OCI-LY7 (cell line): ENCODE results near the gene AKAP12. TPM values are rescaled to one million over a fixed set of nuclear protein-coding genes. Genes with fewer than 3 reads are reported as not detected.
A peak's percentile ranks its signal among the peaks of the same experiment; 100 is the strongest.

ENCODE experiments used
- BruUV-seq: library from RNA; stranded (reverse); fragments of 400-500 nt; replicated peaks from 2 replicates; lab custom pipeline; 2021; lab: Mats Ljungman, UMichigan
- CTCF ChIA-PET: fragments of 300-600 bp; sonication (Branson Sonifier 250); formaldehyde crosslinking; loops from one replicate; lab custom pipeline; 2022; ENCODE audit warnings: antibody characterized with exemption; ENCODE audit not compliant: unreplicated experiment; lab: Charles Lee
- POLR2A ChIA-PET: fragments of 300-600 bp; sonication (Branson Sonifier 250); formaldehyde crosslinking; loops from one replicate; lab custom pipeline; 2022; ENCODE audit warnings: antibody characterized with exemption; lab: Charles Lee
- DNase-seq: peaks from one replicate; pipeline ENCODE4 v3.0.0-alpha.2; 2015; ENCODE audit warnings: low spot score
- H2AFZ ChIP-seq: fragments of 200-600 bp; sonication (generic), shearing (Covaris generic); 2 replicates; pipeline ENCODE4 v1.6.1; 2014; ENCODE audit warnings: mild to moderate bottlenecking, antibody characterized with exemption, low read length, moderate library complexity
- H3K27ac ChIP-seq: fragments of 200-600 bp; sonication (generic); 2 replicates; pipeline ENCODE4 v1.5.1; 2014; ENCODE audit warnings: mixed run types, low read depth, mild to moderate bottlenecking, moderate library complexity, low read length, inconsistent platforms; ENCODE audit not compliant: poor library complexity, severe bottlenecking
- H3K36me3 ChIP-seq: fragments of 200-600 bp; sonication (generic); 2 replicates; pipeline ENCODE4 v1.6.1; 2014; ENCODE audit warnings: mild to moderate bottlenecking, antibody characterized with exemption, low read length, moderate library complexity, mixed read lengths; ENCODE audit not compliant: insufficient read depth
- H3K4me1 ChIP-seq: fragments of 200-600 bp; sonication (generic); 2 replicates; pipeline ENCODE4 v1.5.1; 2014; ENCODE audit warnings: mild to moderate bottlenecking, low read length; ENCODE audit not compliant: insufficient read depth, poor library complexity, severe bottlenecking
- H3K4me2 ChIP-seq: fragments of 200-600 bp; sonication (generic); 2 replicates; pipeline ENCODE4 v1.6.1; 2014; ENCODE audit warnings: mild to moderate bottlenecking, low read length
- H3K4me3 ChIP-seq: fragments of 200-600 bp; sonication (generic); 2 replicates; pipeline ENCODE4 v1.5.1; 2014; ENCODE audit warnings: mild to moderate bottlenecking, low read depth, low read length; ENCODE audit not compliant: poor library complexity, severe bottlenecking
- H3K79me2 ChIP-seq: fragments of 200-600 bp; sonication (generic); 2 replicates; pipeline ENCODE4 v1.6.1; 2016; ENCODE audit warnings: low read depth, mild to moderate bottlenecking, low read length, moderate library complexity, mixed read lengths; ENCODE audit not compliant: insufficient read depth
- H3K9me2 ChIP-seq: fragments of 200-600 bp; sonication (generic); 2 replicates; pipeline ENCODE4 v1.6.1; 2016; ENCODE audit warnings: mild to moderate bottlenecking, low read length, mixed read lengths; ENCODE audit not compliant: insufficient read depth
- H3K9me3 ChIP-seq: fragments of 200-600 bp; sonication (generic); 2 replicates; pipeline ENCODE4 v1.6.1; 2014; ENCODE audit warnings: mild to moderate bottlenecking, mixed run types, low read length, mixed read lengths
- H4K20me1 ChIP-seq: fragments of 200-600 bp; sonication (generic); 2 replicates; pipeline ENCODE4 v1.6.1; 2014; ENCODE audit warnings: mild to moderate bottlenecking, antibody characterized with exemption, low read length, moderate library complexity, mixed read lengths; ENCODE audit not compliant: insufficient read depth
- CTCF ChIP-seq: fragments of 200-600 bp; sonication (generic); conservative IDR thresholded peaks from 2 replicates; pipeline ENCODE4 v1.5.1; 2014; ENCODE audit warnings: mild to moderate bottlenecking, antibody characterized with exemption, low read length, moderate library complexity, mixed read lengths
- EZH2phosphoT487 ChIP-seq: fragments of 200-600 bp; sonication (generic); IDR thresholded peaks from 2 replicates; pipeline ENCODE4 v1.6.1; 2018; ENCODE audit warnings: low read depth, borderline replicate concordance, mild to moderate bottlenecking, mixed run types, antibody characterized with exemption, low read length, moderate library complexity, mixed read lengths
- intact Hi-C: fragments of 100-400 bp; cut with micrococcal nuclease; formaldehyde crosslinking; loops from one replicate; pipeline ENCODE4 v1.10.0; 2022; ENCODE audit not compliant: unreplicated experiment
- total RNA-seq, 2 experiments: library from RNA; depleted of rRNA in 1 of 2; stranded (reverse); fragments of >200 nt in 1 of 2; shearing (Covaris generic) in 1 of 2; gene quantifications; 2 replicates each; pipeline ENCODE4 v1.2.3, GENCODE V29; 2014 to 2022

Gene AKAP12
- total RNA-seq, 2 experiments from 2014 or later = 0.23 TPM; not detected in 1

- no peak overlapping the region for H2AFZ ChIP-seq
- no peak overlapping the region for H3K27ac ChIP-seq
- DNase-seq = no peak
- H3K9me2 ChIP-seq = no peaks in the 10 kb centered on the region
- H3K79me2 ChIP-seq = no peaks in the 10 kb centered on the region
- ChIA-PET CTCF (no interaction called here), POLR2A (interaction anchor here (0.6 kb wide), 1 partner anchor 317 kb away, joined by 4 read pairs; no protein-coding TSS in a partner anchor)
- no peaks in the 10 kb centered on the region for H3K36me3 ChIP-seq
- H3K4me3 ChIP-seq = no peak overlapping the region
- no peak overlapping the region for H3K4me2 ChIP-seq
- BruUV-seq = no TSS peak
- no peaks in the 10 kb centered on the region for H3K9me3 ChIP-seq
- intact Hi-C loops = loop anchor here (5.0 kb wide), 1 partner anchor 429 kb away; no protein-coding TSS in a partner anchor
- no peak for TF ChIP-seq CTCF
- no peak for TF ChIP-seq EZH2phosphoT487
- H4K20me1 ChIP-seq = no peaks in the 10 kb centered on the region
- no peaks in the 10 kb centered on the region for H3K4me1 ChIP-seq
These were observed 81.7 kb downstream of the AKAP12 start for GRCh38 chr6:151321438-151321837.

GRCh38 chr6:151322570-151322969, 82.8 kb downstream of the AKAP12 start:
- ChIA-PET CTCF (no interaction called here), POLR2A (interaction anchor here (0.6 kb wide), 2 partner anchors 25 to 350 kb away, joined by 4 read pairs; no protein-coding TSS in a partner anchor)
- no peak for DNase-seq
- H2AFZ ChIP-seq = no peak overlapping the region
- no peaks in the 10 kb centered on the region for H3K9me2 ChIP-seq
- H3K4me1 ChIP-seq = no peaks in the 10 kb centered on the region
- no peaks in the 10 kb centered on the region for H3K79me2 ChIP-seq
- no TSS peak for BruUV-seq
- TF ChIP-seq CTCF (no peak), EZH2phosphoT487 (no peak)
- H3K4me3 ChIP-seq = no peak overlapping the region
- H3K27ac ChIP-seq = no peak overlapping the region
- no peaks in the 10 kb centered on the region for H3K36me3 ChIP-seq
- H4K20me1 ChIP-seq = no peaks in the 10 kb centered on the region
- intact Hi-C loops = loop anchor here (5.0 kb wide), 1 partner anchor 430 kb away; no protein-coding TSS in a partner anchor
- no peak overlapping the region for H3K4me2 ChIP-seq
- H3K9me3 ChIP-seq = no peaks in the 10 kb centered on the region

GRCh38 chr6:151323791-151324487, 84.2 kb downstream of the AKAP12 start:
- TF ChIP-seq EZH2phosphoT487 = no peak
- TF ChIP-seq CTCF = peak; percentile 97
- H3K9me2 ChIP-seq = no peaks in the 10 kb centered on the region
- H2AFZ ChIP-seq = 0 out of 2 replicates have a peak overlapping the region, but pooled peaks have one; percentile 18
- peak; percentile 65 for DNase-seq
- H3K27ac ChIP-seq = no peak overlapping the region
- ChIA-PET POLR2A (interaction anchor here (0.6 to 1.0 kb wide), 2 partner anchors 27 to 305 kb away, joined by 4 read pairs; no protein-coding TSS in a partner anchor), CTCF (interaction anchor here (0.6 to 1.4 kb wide), 3 partner anchors 11 to 825 kb away, joined by 4 to 6 read pairs (median 5); no protein-coding TSS in a partner anchor)
- no peak overlapping the region for H3K4me3 ChIP-seq
- no peak overlapping the region for H3K4me2 ChIP-seq
- H3K4me1 ChIP-seq = no peaks in the 10 kb centered on the region
- no peaks in the 10 kb centered on the region for H3K79me2 ChIP-seq
- no TSS peak for BruUV-seq
- no peaks in the 10 kb centered on the region for H3K36me3 ChIP-seq
- no peaks in the 10 kb centered on the region for H4K20me1 ChIP-seq
- intact Hi-C loops = loop anchor here (1.0 to 5.0 kb wide), 2 partner anchors 310 to 432 kb away; no protein-coding TSS in a partner anchor
- H3K9me3 ChIP-seq = no peaks in the 10 kb centered on the region
